GM12873 (cell line): ENCODE results near the gene KRT14.

ENCODE experiments used
- CTCF ChIP-seq: IDR thresholded peaks from 2 replicates; pipeline ENCODE4 v1.5.1; 2012; ENCODE audit warnings: low read depth, mild to moderate bottlenecking, moderate library complexity, low read length, control low read depth; ENCODE audit not compliant: insufficient read depth; ENCODE audit errors: missing control alignments

Gene KRT14

GRCh38 chr17:41561554-41561953 lies 25.1 kb downstream of the KRT14 start:
- TF ChIP-seq CTCF, result no peak

GRCh38 chr17:41559548-41559947 lies 27.1 kb downstream of the KRT14 start:
- TF ChIP-seq CTCF, result no peak

- TF ChIP-seq CTCF, result no peak
Measured at GRCh38 chr17:41556931-41557330, 29.8 kb downstream of the KRT14 start.

- no peak for TF ChIP-seq CTCF
Measured at GRCh38 chr17:41556306-41556705, 30.4 kb downstream of the KRT14 start.

- TF ChIP-seq CTCF, result no peak
Measured at GRCh38 chr17:41555105-41555887, 31.4 kb downstream of the KRT14 start.

- TF ChIP-seq CTCF, result no peak
Measured at GRCh38 chr17:41553987-41554680, 32.6 kb downstream of the KRT14 start.

GRCh38 chr17:41553176-41553575 lies 33.5 kb downstream of the KRT14 start:
- TF ChIP-seq CTCF, result no peak
